ENCODE data around the gene TNFAIP8L1. TPM values are rescaled to one million over a fixed set of nuclear protein-coding genes. Genes with fewer than 3 reads are reported as not detected.

Gene TNFAIP8L1
- total RNA-seq, 1 donor from 2014 or later = 5.0 TPM

DNA sequence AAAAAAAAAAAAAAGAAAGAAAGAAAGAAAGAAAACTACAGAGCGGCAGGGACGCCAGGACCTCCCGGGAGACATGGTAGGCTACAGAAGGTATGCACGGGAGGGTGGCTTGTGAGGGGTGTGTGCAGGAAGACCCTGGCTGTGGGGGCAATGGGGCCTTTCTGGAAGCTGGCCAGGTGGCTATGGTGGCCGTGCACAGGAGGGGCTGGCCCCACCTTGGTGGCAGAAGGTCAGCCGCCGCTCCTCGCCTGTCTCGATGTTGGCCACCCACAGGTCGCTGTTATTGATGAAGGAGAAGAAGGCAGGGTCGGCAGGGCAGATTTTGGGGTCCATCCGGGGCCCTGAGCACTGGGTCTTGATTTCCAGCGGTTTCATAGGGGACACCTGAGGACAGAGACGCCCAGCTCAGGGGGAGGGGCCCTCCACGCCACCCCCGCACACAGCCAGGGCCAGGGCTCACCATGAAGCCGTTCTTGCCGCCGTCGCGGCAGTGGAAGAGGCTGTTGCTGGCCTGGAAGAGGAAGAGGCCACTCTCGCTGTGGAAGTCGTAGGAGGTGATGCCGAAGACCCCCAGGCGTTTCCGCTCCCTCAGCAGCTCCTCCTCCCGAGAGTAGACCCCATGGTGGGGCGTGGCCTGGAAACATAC, 64.5 kb downstream of the TNFAIP8L1 start:
- DNase-seq = no peak

GRCh38 chr19:4704317-4704673, 65.0 kb downstream of the TNFAIP8L1 start:
- no peak for DNase-seq

Other genes with a start within 250 kb of the TNFAIP8L1 start
- gene SH3GL1, start 239.0 kb upstream of the TNFAIP8L1 start, total RNA-seq = 24.7 TPM
- gene CHAF1A, start 236.9 kb upstream of the TNFAIP8L1 start, total RNA-seq = 9.5 TPM
- 49.7 TPM for gene UBXN6, start 181.7 kb upstream of the TNFAIP8L1 start, total RNA-seq
- gene HDGFL2, start 167.2 kb upstream of the TNFAIP8L1 start, total RNA-seq = 28.7 TPM
- 25.7 TPM for gene PLIN4, start 121.0 kb upstream of the TNFAIP8L1 start, total RNA-seq
- 7.5 TPM for gene PLIN5, start 104.3 kb upstream of the TNFAIP8L1 start, total RNA-seq
- gene LRG1, start 99.5 kb upstream of the TNFAIP8L1 start, total RNA-seq = 0.79 TPM
- gene SEMA6B, start 79.8 kb upstream of the TNFAIP8L1 start, total RNA-seq = 5.0 TPM
- 46.6 TPM for gene MYDGF, start 30.8 kb downstream of the TNFAIP8L1 start, total RNA-seq
- 15.6 TPM for gene DPP9, start 84.3 kb downstream of the TNFAIP8L1 start, total RNA-seq
- 13.2 TPM for gene FEM1A, start 152.2 kb downstream of the TNFAIP8L1 start, total RNA-seq
- gene TICAM1, start 192.2 kb downstream of the TNFAIP8L1 start, total RNA-seq = 3.6 TPM
- 47.3 TPM for gene PLIN3, start 228.2 kb downstream of the TNFAIP8L1 start, total RNA-seq

Measured in skin of body (tissue), 2 donors.